DOHH2 (cell line): ENCODE results near the gene JMJD6.

Experiments
- EZH2phosphoT487 ChIP-seq: fragments of 200-600 bp; sonication (generic); IDR thresholded peaks from 2 replicates; pipeline ENCODE4 v1.6.1; 2017; ENCODE audit warnings: borderline replicate concordance, mild to moderate bottlenecking, antibody characterized with exemption, low read length, moderate library complexity, mixed read lengths
- TF ChIP-seq, protein P1 (sequence below): fragments of 200-600 bp; sonication (generic); IDR thresholded peaks from one replicate; pipeline ENCODE4 v1.5.1; 2014; ENCODE audit warnings: antibody characterized with exemption, mild to moderate bottlenecking, low read depth, low read length; ENCODE audit not compliant: poor library complexity, severe bottlenecking

DNA sequence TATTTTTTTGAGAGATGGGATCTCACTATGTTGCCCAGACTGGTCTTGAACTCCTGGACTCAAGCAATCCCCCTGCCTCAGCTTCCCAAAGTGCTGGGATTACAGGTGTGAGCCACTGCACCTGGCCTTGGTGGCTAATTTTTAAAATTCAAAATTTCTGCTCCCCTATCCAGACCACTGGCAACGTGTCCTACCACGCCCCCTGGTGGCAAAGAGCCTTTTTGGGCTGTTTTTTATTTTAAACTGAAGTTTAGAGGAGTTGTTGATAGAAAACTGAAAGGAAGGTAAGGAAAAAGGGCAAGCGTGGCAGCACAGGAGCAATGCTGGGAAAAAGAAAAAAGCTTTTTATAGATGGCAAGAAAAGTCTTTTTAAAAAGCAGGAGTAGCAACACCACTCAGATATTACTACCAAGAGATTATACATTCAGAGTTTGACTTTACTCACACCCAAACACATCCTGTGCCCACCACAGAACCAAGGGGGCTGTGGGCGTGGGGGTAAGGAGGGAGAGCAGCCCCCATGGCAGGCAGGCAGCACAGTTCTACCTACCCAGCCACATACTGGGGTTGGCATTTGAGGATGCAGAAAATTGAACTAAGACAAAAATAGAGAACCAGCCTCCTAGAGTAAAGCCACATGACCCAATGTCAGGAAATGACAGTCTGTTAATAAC, 11.4 kb downstream of the JMJD6 start:
- TF ChIP-seq, protein P1, sequence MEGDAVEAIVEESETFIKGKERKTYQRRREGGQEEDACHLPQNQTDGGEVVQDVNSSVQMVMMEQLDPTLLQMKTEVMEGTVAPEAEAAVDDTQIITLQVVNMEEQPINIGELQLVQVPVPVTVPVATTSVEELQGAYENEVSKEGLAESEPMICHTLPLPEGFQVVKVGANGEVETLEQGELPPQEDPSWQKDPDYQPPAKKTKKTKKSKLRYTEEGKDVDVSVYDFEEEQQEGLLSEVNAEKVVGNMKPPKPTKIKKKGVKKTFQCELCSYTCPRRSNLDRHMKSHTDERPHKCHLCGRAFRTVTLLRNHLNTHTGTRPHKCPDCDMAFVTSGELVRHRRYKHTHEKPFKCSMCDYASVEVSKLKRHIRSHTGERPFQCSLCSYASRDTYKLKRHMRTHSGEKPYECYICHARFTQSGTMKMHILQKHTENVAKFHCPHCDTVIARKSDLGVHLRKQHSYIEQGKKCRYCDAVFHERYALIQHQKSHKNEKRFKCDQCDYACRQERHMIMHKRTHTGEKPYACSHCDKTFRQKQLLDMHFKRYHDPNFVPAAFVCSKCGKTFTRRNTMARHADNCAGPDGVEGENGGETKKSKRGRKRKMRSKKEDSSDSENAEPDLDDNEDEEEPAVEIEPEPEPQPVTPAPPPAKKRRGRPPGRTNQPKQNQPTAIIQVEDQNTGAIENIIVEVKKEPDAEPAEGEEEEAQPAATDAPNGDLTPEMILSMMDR, result peak; percentile 78
- TF ChIP-seq EZH2phosphoT487, result no peak
